ENCODE data around the gene TIRAP.

DNA sequence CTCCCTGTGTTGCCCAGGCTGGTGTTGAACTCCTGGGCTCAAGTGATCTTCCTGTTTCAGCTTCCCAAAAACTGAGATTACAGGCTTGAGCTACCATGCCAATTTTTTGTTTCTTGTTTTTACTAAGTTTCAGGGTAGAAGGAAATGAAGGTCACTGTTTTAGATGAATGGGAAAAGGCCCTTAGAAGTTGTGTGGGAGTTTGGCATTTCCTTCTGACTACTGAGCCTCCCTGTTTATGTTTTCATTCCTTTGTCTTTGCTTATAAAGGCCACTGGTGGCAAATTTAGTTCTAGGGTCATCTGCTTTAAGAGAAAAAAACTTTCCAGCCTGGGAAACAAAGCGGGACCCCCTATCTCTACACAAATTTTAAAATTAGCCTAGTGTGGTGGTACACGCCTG lies 36.3 kb upstream of the TIRAP start:
- no peak for TF ChIP-seq POLR2A (IDR thresholded peaks at IDR 0.05)
- TF ChIP-seq, protein P1, sequence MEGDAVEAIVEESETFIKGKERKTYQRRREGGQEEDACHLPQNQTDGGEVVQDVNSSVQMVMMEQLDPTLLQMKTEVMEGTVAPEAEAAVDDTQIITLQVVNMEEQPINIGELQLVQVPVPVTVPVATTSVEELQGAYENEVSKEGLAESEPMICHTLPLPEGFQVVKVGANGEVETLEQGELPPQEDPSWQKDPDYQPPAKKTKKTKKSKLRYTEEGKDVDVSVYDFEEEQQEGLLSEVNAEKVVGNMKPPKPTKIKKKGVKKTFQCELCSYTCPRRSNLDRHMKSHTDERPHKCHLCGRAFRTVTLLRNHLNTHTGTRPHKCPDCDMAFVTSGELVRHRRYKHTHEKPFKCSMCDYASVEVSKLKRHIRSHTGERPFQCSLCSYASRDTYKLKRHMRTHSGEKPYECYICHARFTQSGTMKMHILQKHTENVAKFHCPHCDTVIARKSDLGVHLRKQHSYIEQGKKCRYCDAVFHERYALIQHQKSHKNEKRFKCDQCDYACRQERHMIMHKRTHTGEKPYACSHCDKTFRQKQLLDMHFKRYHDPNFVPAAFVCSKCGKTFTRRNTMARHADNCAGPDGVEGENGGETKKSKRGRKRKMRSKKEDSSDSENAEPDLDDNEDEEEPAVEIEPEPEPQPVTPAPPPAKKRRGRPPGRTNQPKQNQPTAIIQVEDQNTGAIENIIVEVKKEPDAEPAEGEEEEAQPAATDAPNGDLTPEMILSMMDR (IDR thresholded peaks at IDR 0.05) = no peak

Measured in heart left ventricle (tissue), 13 donors.